NCI-H187 treated with DMSO at 0.1 percent for 48 hours (cell line): ENCODE data around the gene DPF3.
"Not testable (repeated sequence)": the region's sequence is repeated elsewhere in the genome, so short reads cannot be mapped to it uniquely, and the experiment has no call there.

Source experiments
- DNase-seq: peaks from one replicate; lab custom pipeline; 2025; lab: John Stamatoyannopoulos, UW

Gene DPF3

DNA sequence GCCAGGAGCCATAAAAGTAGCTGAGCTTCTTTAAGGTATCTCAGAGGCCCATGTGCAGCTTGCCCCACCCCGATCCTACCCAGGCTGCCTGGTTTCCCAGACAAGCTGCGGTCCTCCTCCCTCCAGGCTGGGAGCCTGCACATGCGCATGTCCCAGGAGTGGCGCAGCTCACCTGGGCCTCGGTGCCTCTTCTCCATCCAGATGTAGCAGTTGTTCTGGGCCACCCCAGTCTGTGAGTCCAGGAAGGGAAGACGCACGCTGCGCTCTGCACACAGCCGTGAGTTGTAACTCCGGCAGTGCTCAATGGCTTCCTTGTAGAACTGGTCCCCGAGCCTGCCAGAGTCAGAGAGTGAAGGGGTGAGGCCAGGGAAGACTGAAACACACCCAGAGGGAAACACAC, 122.3 kb downstream of the DPF3 start:
- no peak for DNase-seq

DNA sequence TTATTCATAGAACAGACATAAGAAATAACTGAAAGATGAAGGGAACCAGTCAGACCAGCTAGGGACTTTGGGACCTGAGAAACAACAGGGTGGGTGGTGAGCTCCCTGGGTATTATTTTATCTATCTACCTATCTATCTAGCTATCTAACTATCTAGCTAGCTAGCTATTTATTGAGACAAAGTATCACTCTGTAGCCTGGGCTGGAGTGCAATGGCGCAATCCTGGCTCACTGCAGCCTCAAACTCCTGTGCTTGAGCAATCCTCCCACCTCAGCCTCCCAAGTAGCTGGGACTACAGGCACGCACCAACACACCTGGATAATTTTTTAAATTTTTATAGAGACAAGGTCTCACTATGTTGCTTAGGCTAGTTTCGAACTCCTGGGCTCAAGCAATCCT, 127.6 kb downstream of the DPF3 start:
- no peak for DNase-seq

DNA sequence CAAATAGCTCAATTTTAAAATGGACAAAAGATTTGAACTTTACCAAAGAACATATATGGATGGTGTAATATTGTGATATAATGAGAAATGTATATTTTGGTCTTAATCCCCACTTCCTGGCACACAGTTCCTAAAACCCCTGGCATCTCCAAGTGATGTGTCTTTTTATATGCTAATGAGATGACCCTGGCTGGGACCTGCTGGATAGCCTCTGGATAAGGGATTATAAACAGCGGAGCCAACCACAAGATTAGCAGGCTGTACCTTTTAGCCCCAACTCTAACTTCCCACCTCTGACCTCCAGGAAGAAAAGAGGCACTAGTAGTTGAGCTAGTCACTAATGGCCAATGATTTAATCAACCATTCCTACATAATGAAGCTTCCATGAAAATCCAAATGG, 130.0 kb downstream of the DPF3 start:
- no peak for DNase-seq

DNA sequence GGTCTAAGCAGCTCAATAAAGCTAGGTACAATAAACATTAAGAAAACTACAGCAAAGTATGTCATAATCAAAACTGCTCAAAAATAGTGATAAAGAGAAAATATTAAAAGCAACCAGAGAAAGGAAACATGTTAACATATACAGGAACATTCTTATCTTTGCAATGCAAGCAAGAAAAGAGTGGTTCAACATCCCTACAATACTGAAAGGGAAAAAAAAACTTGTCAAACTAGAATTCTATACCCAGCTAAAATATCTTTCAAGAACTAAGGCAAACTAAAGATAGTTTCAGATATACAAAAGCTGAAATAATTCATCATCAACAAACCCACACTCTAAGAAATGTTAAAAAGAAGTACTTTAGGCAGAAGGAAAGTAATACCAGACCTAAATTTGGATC, 134.2 kb downstream of the DPF3 start:
- DNase-seq = no peak

DNA sequence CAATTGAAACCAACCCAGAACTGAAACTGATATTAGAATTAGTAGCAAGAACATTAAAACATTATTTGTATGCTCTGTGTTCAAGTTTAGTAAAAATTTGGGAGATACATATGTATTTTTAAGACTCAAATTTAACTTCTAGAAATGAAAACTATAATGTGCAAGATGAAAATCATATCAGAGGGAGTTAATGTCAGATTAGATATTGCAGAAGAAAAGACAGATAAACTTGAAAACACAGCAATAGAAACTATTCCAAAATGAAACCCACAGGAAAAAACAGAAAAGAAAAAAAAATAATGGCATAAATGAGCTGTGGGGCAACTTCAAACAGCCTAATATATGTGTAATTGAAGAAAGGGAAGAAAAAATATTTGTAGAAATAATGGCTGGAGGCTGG, 134.9 kb downstream of the DPF3 start:
- no peak for DNase-seq

DNA sequence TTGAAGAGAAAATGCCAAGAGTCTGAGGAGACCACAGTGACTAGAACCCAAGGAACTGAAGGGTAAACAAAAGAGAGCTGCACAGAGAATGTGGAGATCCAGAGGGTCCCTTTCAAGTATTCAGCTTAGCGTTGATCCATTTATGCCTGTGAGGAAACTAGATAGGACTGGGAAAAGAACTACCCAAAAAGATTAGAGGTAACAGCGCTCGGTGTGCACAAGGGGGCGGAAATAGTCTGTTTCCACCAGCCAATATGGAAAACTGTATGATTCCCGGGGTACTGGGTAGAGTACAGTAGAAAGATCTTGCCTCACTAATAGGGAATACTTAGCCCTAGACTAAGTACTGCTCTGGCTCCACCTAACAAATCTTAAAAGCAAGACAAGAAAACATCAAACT, 135.5 kb downstream of the DPF3 start:
- no peak for DNase-seq

DNA sequence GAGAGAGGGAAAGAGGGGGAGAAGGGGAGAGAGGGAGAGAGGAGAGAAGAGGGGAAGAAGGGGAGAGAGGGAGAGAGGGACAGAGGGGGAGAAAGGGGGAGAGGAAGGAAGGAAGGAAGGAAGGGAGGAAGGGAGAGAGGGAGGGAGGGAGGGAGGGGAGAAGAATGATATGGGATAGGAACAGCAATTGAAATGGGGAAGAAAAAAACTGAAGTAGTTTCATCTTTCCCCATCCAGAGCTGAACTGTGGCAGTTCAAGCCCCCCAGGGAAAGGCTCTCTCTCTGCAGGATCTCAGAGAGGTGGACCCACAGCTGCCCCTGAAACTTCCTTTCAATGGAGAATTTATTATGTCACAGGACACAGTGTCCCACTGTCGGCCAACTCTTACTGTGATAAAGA, 136.9 kb downstream of the DPF3 start:
- no peak for DNase-seq

DNA sequence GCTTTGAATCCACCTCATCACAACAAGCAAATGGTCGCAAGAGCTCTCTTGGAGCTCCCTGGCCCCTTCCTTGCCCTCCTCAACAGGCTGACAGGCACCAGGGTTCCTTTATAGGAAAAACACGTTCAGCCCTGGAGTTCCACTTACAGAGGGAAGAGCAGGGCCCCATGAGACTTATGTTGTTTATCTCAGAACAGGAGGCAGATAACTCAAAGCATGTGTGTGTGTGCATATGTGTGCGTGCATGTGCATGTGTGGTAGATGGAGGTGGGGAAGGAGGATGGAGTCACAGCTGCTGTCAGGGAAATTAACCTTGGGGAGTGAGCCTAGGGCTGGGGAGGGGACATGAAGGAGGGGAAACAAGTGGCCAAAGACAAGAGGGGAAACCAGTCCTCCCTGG, 138.1 kb downstream of the DPF3 start:
- DNase-seq = no peak

DNA sequence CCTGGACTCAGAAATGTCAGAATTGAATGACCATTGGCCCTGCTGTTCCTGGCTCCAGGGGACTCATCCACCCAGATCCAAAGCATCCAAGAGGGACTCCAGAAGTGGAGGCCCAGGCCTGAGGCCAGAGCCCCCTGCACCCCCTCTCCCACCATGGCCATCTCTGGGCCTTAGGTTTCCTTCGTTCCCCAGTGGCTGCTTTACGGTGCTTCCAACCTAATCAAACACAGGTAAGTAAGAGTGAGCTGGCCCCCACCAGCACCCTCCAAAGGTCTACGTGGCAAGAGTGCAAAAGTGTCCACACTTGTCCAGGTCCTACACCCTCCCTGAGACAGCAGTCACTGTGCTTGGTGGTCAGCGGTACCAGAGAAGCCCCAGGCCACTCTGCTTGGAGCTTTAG, 139.0 kb downstream of the DPF3 start:
- DNase-seq = no peak

DNA sequence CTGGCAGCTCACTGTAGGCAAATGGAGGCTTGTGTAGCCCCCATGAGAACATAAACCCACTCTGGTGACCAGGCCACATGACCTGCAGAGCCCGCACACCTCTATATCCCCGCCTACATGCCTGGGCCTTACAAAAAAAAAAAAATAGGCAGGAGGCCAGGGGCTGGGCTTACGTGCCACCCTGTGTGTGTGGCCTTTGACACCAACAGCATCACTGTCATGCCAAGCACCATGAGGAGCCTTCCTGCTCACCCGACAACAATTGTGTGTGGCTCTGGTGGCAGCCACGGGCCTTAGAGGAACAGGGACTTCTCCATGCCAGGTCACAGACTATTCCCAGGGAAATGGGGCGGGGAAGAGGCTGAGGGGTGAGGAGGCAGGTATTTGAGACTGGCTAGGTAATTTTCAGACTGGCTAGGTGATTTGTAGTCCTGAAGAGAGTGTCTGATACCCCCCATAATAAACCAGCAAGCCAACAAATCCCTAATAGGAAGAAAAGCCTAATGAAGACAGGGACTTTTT, 140.0 kb downstream of the DPF3 start:
- DNase-seq = no peak

DNA sequence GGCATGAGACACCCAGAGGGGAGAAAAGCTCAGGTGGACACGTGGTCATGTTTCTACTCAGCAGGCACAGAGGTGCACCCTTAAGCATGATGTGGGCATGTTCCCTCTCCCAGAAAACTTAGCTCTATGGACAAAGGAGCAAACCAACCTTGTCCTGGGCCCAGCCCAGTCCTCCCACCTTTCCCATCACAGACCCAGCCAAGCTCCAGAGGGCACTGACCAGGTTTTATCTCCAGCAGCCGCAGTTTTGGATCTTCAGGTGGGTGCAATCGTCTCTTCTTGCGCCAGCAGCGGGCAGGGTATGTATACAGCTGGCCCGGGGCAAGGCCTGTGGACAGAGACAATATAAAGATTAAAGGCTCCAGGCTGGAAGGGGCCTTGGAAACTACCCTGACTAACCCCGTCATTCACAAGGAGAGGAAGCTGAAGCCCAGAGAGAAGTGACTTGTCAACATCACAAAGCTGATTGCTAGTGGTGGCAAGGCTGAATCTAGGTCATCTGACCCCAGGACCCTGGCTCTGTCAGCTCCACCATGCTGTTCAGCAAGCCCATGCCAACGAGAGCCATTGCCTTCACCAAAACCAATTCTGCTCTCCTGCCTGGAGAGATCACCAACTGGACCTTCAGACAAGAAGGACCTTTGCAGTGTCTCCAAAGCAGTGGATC, 140.7 kb downstream of the DPF3 start:
- DNase-seq = no peak

DNA sequence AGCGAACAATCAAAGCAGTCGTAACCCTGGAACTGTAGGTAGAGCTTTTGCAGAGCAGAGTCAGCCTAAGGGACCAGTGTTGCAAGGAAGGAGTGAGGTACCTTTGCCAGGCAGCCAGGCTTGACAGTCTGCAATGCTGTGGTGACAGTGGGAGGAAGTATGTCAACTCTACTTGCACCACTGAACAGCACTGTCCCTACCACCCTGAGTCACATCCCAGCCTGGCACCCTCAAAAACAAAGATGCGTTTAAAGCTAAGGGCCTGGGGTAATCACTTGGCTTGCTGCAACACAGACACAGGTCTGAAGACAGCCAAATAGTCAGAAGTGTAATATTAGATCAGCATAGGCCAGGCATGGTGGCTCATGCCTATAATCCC, 141.9 kb downstream of the DPF3 start:
- DNase-seq = no peak

DNA sequence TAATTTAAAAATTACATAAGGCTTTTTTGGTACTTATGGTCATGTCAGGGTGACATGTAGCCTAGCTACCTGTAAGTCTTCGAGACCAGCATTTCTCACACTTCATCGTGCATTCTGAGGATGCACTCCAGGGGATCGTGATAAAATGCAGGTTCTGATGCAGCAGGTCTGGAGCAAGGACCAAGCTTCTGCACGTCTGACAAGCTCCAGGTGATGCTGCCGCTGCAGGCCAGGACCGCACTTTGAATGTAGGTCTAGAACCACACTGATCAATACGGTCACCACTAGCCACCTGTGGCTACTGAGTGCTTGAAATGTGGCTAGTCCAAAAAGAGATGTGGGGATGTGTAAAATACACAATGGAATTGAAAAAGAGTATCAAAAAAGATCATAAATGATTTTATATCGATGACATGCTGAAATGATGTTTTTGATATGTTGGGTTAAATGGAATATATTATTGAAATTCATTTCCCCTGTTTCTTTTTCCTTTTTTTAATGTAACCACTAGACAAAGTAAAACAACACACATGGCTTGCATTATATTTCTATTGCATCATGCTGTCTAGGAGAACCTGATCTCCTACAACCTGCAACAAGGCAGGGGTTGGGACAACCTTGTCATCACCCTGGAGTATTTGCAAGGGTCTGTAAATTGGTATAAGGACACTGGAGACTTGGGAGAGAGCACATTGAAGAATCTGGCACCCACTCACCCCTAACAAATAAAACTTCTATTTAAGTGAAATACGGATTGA, 142.4 kb downstream of the DPF3 start:
- no peak for DNase-seq

DNA sequence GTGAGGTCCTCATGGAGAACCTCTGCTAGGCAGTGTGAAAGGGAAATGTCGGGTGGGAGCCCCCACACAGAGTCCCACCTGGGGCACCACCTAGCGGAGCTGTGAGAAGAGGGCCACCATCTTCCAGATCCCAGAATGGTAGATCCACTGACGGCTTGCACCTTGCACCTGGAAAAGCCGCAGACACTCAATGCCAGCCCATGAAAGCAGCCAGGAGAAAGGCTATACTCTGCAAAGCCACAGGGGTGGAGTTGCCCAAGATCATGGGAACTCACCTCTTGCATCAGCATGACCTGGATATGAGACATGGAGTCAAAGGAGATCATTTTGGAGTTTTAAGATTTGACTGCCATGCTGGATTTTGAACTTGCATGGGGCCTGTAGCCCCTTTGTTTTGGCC, 145.0 kb downstream of the DPF3 start:
- not testable (repeated sequence) for DNase-seq

DNA sequence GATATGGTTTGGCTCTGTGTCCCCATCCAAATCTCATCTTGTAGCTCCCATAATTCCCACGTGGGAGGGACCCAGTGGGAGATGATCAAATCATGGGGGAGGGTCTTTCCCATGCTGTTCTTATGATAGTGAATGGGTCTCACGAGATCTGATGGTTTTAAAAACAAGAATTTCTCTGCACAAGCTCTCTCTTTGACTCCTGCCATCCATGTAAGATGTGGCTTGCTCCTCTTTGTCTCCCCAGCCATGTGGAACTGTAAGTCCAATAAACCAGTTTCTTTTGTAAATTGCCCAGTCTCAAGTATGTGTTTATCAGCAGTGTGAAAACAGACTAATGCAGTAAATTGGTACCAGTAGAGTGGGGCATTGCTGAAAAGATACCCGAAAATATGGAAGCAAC, 146.2 kb downstream of the DPF3 start:
- no peak for DNase-seq

DNA sequence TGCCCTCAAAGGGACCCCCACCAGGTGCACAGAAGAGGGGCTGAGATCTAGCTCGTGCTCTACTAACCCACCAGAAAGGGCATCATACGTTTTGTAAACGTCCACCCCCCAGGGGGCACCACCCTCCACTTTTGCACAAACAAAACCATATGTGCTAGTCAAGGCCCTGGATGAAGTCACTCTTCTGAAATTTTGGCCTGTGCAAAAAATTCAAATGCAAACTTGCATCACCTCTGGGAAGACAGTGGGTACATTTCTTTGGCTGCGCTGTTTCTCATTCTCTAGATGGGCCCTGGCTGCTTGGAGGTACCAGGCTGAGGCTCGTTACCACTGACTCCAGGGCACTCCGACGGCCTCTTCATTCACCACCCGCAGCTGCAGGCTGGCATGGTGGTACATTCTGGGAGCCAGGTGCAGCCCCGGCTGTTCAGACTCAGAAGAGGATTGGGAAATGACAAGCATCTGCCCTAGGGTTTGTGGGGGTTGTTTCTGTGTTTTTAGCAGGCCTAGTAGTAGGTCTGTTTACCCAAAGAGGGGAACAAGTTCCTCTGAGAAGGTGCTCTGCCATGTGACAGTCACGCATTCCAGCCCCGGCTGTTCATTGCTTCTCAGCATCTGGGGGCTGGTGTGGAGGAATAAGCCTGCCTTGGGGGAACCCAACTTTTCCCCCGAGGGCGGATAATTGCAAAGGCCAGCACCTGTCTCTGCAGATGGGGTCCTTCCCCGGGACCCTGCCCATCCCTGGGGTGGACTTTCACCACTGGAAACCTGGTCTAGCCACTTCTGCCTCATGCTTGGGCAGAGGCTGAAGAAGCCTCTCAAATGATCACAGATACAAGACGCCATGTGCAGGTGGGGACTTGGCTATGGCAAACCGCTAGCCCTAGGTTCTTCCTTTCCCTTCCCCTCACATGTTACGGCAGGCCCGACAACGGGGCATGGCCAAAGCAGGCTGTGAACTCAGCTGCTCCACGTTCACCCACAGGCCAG, 147.6 kb downstream of the DPF3 start:
- DNase-seq = no peak

DNA sequence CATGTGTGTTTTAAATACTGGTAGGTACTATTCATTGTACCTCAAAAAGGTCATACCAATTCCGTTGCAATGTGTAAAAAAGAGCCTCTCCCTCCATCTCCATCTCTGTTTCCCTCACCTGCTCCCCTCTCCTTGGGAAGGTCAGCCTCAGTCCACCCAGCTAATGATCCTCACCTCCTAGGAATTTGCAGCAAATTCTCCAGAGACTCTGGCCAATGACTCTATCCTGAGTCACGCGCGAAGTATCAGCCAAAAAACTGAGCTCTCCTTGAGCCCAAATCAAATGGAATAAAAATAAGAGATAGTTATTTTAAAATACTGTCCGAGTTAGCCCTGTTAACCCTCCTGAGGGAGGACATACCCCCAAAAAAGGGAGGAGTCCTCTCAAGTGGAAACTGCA, 148.4 kb downstream of the DPF3 start:
- DNase-seq = no peak

DNA sequence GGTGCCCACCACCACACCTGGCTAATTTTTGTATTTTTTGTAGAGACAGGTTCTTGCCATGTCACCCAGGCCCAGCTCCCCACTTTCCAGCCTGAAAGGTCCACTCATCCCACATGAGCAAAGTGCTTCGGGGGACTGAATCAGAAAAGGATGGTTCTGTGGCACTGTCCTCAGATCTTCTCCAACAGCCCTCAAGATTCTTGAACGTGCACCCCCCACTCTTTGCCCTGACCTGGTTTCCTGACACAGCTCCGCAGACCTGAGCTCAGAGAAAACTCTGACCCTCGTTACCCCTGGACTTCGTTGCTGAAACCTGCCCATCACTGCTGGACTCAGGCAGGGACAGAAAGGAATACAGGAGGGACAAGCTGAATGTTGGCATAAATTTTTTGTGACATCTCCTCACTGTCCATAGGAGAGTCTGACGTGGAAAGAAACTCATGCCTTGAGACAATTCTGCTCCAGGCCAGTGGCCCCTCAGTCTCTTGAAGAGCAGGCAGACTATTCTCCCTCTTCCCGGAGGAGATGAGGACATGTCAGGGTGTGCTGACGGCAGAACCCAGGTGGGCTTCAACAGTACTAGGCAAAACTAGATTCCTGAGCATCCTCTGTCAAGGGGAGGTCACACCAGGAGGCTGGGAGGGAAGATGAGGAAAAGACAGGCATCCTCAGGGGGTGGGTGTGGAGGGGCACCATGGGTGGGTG, 149.3 kb downstream of the DPF3 start:
- no peak for DNase-seq

DNA sequence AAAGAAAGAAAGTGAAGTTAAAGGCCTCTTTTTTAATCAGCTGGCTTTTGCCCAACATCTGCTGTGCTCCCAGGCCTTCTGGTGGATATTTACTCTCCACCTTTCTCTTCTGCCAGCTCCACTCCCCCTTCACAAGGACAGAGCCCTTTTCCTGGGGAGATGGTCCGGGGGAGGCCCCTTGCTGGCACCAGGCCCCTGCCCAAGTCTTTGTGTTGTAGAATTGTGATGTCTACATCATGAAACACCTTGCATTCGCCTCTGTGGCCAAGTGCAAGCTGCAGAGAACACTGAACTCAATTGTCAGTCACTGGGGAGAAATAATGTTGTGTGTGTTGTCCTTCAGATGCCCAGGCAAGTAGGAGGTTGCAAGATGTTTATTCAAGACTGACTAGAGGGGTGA, 150.3 kb downstream of the DPF3 start:
- DNase-seq = no peak

DNA sequence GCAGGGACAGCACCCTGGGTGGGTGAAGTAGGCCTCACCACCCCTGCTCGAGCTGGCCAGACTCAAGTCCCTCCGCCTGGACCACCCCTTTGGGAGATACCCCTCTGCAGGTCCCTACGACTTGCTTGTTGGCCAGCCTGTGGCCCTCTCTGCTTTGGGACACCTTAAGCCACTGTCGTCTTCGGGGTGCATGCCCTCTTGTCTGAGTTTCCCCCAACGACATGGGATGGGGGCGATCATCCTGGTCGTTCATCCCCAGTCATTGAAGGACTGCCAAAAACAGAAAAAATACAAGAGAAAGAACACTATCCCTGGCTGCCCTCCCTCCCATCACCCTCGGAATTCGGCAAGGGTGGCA, 151.1 kb downstream of the DPF3 start:
- no peak for DNase-seq

DNA sequence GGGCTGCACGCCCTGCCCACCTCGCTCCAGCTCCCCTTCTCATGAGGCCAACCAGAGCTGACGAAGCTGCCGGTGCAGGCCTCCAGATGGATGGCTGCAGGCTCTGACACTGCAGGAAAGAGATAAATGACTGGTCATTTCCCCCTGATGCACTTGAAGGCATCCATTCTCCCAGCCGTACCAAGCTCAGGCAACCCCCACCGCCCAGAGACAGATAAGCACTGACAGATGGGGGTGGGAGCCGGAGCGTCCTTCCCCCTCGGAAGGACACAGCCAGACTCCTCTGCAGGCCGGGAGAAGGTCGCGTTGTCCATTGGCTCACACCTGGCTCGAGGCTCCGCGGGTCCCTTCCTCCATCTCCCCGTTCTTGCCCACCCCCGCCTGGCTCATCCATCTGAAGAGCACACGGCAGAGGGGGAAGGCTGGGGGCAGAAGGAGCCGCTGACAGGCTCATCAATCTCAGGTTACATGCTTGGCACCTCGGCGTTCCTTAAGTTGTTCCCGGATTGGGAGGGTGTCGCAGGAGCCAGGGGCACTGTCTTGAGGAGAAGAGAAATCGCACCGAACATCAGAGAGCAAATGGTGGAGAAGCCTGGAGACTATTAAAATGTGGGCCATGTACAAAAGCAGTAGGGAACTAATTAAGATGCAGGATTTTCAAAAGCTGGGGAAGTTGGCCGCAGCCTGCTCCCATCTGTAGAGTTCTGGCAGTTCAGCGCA, 151.6 kb downstream of the DPF3 start:
- no peak for DNase-seq

DNA sequence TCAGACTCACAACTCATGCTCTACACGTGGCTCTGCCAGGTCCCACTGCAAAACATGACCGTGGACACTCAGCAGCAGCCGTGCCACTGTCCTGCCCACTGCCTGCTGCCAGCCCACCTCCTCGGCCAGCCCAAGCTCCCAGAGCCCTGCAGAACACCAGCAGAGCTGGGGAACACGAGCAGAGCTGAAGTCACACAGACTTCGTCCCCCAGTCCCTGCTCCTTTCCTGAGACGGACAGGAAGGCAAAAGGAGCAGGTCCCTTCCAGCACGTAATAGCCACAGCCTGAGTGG, 152.1 kb downstream of the DPF3 start:
- DNase-seq = no peak
